ENCODE measurements around the gene MRPS18A. TPM values are rescaled to one million over a fixed set of nuclear protein-coding genes. Genes with fewer than 3 reads are reported as not detected.

MRPS18A gene
- total and polyA plus RNA-seq, 2 donors (not counting 1 experiment from before 2014, with no cell fraction given), result 39.6 to 46.3 TPM

GRCh38 chr6:43677759-43678158 lies 9.8 kb downstream of the MRPS18A start:
- 96% methylated on average over 6 of the region's 7 CpGs for WGBS (ENCODE audit: insufficient coverage)
- no peak overlapping the region for H3K27ac Mint-ChIP-seq
- ChIA-PET POLR2A (no interaction called here), CTCF (interaction anchor here (1.2 to 2.6 kb wide), 2 partner anchors 10 kb away, joined by 3 to 20 read pairs; partner anchors contain the start of gene MRPS18A)
- no peak for ATAC-seq (ENCODE audit: low read depth)
- H3K27ac ChIP-seq (ENCODE audit: low read length in 2 of 2), result no peak overlapping the region
- no peak overlapping the region for H3K4me2 ChIP-seq (replicated peaks; ENCODE audit: low read depth, low read length, poor library complexity, severe bottlenecking)
- no peaks in the 10 kb centered on the region for H3K27me3 ChIP-seq (replicated peaks in 1 of 4; ENCODE audit: control extremely low read depth in 1 of 4, control insufficient read depth in 3 of 4, insufficient read depth in 4 of 4, low read length in 3 of 4)
- intact Hi-C loops (cut with micrococcal nuclease), result no loop called here
- no peak overlapping the region for H2AFZ ChIP-seq (ENCODE audit: insufficient read depth, low read depth, low read length, poor library complexity, severe bottlenecking)
- no peaks in the 10 kb centered on the region for H3K4me1 ChIP-seq (ENCODE audit: control insufficient read depth in 2 of 2, insufficient read depth in 2 of 2, low read length in 2 of 2)
- H3K27me3 Mint-ChIP-seq, result no peaks in the 10 kb centered on the region
- H3K36me3 ChIP-seq (replicated peaks in 1 of 2; ENCODE audit: control extremely low read depth in 1 of 2, control insufficient read depth in 1 of 2, extremely low read depth in 1 of 2, insufficient read depth in 2 of 2, low read length in 1 of 2), result peaks cover 28 to 83% of the 10 kb centered on the region in 2 experiments
- H3K4me3 ChIP-seq (ENCODE audit: control extremely low read depth in 1 of 5, extremely low read depth in 1 of 5, insufficient read depth in 1 of 5, low read depth in 2 of 5, low read length in 4 of 5), result no peak overlapping the region
- no peaks in the 10 kb centered on the region for H3K9me3 ChIP-seq (ENCODE audit: control extremely low read depth in 1 of 3, control insufficient read depth in 2 of 3, insufficient read depth in 1 of 3, low read length in 2 of 3)
- peaks cover 37% of the 10 kb centered on the region for H3K79me2 ChIP-seq (ENCODE audit: control insufficient read depth, insufficient read depth, low read length)
- no peak for TF ChIP-seq EZH2 (IDR thresholded peaks at IDR 0.05; ENCODE audit: borderline replicate concordance, insufficient read depth, low read depth, low read length, poor library complexity, severe bottlenecking)
- H3K4me1 Mint-ChIP-seq, result peaks cover 7% of the 10 kb centered on the region
- no peak for DNase-seq
- H3K9me3 Mint-ChIP-seq (ENCODE audit: insufficient read depth), result no peaks in the 10 kb centered on the region
- no peak overlapping the region for H3K9ac ChIP-seq (ENCODE audit: low read length)
- no peak overlapping the region for H3K4me3 Mint-ChIP-seq
- peaks cover 66% of the 10 kb centered on the region for H4K20me1 ChIP-seq (ENCODE audit: control insufficient read depth, insufficient read depth, low read length, poor library complexity, severe bottlenecking)

- ChIA-PET CTCF (interaction anchor here (2.6 kb wide), 1 partner anchor 10 kb away, joined by 20 read pairs; no protein-coding TSS in a partner anchor), POLR2A (no interaction called here)
- H3K4me1 ChIP-seq (ENCODE audit: control insufficient read depth in 2 of 2, insufficient read depth in 2 of 2, low read length in 2 of 2), result no peaks in the 10 kb centered on the region
- no peak overlapping the region for H3K9ac ChIP-seq (ENCODE audit: low read length)
- intact Hi-C loops (cut with micrococcal nuclease), result no loop called here
- Mint-ChIP-seq H3K9me3 (ENCODE audit: insufficient read depth) (no peaks in the 10 kb centered on the region), H3K27me3 (no peaks in the 10 kb centered on the region), H3K4me1 (peaks cover 2% of the 10 kb centered on the region), H3K27ac (no peak overlapping the region), H3K4me3 (no peak overlapping the region)
- H2AFZ ChIP-seq (ENCODE audit: insufficient read depth, low read depth, low read length, poor library complexity, severe bottlenecking), result no peak overlapping the region
- no peak for DNase-seq
- H3K79me2 ChIP-seq (ENCODE audit: control insufficient read depth, insufficient read depth, low read length), result peaks cover 30% of the 10 kb centered on the region
- TF ChIP-seq EZH2 (IDR thresholded peaks at IDR 0.05; ENCODE audit: borderline replicate concordance, insufficient read depth, low read depth, low read length, poor library complexity, severe bottlenecking) (no peak), CTCF (IDR thresholded peaks at IDR 0.05) (no peak)
- 93% methylated on average over 6 of the region's 7 CpGs for WGBS (ENCODE audit: insufficient coverage)
- H3K36me3 ChIP-seq (replicated peaks in 1 of 2; ENCODE audit: control extremely low read depth in 1 of 2, control insufficient read depth in 1 of 2, extremely low read depth in 1 of 2, insufficient read depth in 2 of 2, low read length in 1 of 2), result peaks cover 25 to 82% of the 10 kb centered on the region in 2 experiments
- H3K27ac ChIP-seq (ENCODE audit: low read length in 2 of 2), result no peak overlapping the region
- H3K4me3 ChIP-seq (ENCODE audit: control extremely low read depth in 1 of 5, extremely low read depth in 1 of 5, insufficient read depth in 1 of 5, low read depth in 2 of 5, low read length in 4 of 5), result no peak overlapping the region
- H4K20me1 ChIP-seq (ENCODE audit: control insufficient read depth, insufficient read depth, low read length, poor library complexity, severe bottlenecking), result peaks cover 60% of the 10 kb centered on the region
- H3K4me2 ChIP-seq (replicated peaks; ENCODE audit: low read depth, low read length, poor library complexity, severe bottlenecking), result no peak overlapping the region
- no peak for ATAC-seq (ENCODE audit: low read depth)
- no peaks in the 10 kb centered on the region for H3K27me3 ChIP-seq (replicated peaks in 1 of 4; ENCODE audit: control extremely low read depth in 1 of 4, control insufficient read depth in 3 of 4, insufficient read depth in 4 of 4, low read length in 3 of 4)
- no peaks in the 10 kb centered on the region for H3K9me3 ChIP-seq (ENCODE audit: control extremely low read depth in 1 of 3, control insufficient read depth in 2 of 3, insufficient read depth in 1 of 3, low read length in 2 of 3)
Measured at GRCh38 chr6:43676962-43677606, 10.5 kb downstream of the MRPS18A start.

Measured in B cell (primary cell).